ENCODE data around the gene SYS1.

SYS1 gene

DNA sequence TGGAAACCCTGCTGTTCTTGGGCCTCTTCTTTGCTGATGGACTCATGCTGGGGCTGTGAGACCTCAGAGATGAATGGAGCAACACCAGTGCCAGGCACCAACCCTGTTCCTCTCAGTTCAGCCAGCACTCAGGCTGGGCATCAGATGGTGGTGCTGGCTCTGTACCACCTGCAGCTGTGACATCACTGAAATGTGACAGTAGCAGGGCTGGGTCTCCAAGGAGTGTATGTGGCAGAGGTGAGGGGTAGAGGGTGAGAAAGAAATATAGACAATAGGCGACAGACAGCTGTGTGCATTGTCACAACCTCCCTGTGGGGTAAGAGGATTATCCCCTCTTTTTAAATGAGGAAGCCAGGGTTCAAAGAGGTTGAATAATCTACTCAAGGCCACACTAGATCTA is 15.2 kb downstream of the SYS1 start, which contains the start of gene TP53TG5:
TSS of gene TP53TG5 (minus strand) at position 135 of the 400 bp plus-strand sequence. CDS start at position 46, 89 bp downstream.
- no peak for DNase-seq (ENCODE audit: low read depth in 1 of 2, low spot score in 1 of 2)

DNA sequence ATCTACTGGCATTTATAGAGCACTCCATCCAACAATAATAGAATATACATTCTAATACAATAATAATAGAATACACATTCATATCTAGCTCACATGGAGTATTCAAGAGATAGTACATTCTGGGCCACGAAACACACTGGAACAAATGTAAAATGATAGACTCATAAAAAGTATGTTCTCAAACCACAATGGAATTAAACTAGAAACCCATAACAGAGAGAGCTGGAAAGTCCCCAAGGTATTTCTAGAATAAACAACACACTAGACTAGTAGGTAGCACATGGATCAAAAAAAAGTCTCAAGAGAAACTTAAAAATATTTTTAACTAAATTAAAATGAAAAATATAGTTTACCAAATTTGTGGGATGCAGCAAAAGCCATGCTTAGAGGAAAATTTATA is 24.3 kb downstream of the SYS1 start:
- no peak for DNase-seq (ENCODE audit: low read depth in 1 of 2, low spot score in 1 of 2)

DNA sequence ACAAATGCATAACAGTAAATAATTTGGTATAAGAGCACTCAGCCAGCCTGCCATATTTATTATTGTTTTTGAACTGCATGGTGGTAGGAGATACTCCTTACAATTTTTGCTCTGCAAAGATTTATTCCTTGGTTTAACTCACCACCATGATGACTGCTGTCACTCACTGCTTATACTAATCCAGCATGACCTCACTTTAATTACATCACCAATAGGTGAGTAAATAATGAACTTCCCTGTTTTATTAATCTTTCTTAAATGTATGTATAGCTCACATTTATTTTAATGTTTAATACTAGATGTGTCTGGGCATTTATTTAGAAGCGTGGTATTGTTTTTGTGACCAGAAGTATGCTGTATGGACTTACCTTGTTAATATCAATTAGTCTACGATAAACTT is 28.0 kb downstream of the SYS1 start:
- DNase-seq (ENCODE audit: low read depth in 1 of 2, low spot score in 1 of 2), result no peak

- DNase-seq (ENCODE audit: low read depth in 1 of 2, low spot score in 1 of 2), result no peak
Measured at GRCh38 chr20:45391559-45391958, 28.6 kb downstream of the SYS1 start.

DNA sequence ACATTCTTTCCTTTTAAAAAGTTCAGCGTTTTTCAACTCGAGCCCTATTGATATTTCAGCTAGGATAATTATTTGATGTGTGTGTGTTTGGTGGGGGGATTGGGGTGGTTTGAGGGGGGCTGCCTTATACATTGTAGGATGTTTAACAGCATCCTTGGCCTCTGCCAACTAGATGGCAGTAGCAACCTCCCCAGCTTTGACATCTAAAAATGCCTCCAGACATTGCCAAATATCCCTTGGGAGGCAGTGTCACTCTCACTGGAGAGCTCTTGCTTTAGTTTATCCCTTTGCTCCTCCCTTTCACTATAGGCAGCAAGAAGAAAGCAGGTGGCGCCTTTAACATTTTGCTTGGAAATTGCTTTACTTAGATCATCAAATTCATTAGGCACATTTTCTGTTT is 29.8 kb downstream of the SYS1 start:
- no peak for DNase-seq (ENCODE audit: low read depth in 1 of 2, low spot score in 1 of 2)

DNA sequence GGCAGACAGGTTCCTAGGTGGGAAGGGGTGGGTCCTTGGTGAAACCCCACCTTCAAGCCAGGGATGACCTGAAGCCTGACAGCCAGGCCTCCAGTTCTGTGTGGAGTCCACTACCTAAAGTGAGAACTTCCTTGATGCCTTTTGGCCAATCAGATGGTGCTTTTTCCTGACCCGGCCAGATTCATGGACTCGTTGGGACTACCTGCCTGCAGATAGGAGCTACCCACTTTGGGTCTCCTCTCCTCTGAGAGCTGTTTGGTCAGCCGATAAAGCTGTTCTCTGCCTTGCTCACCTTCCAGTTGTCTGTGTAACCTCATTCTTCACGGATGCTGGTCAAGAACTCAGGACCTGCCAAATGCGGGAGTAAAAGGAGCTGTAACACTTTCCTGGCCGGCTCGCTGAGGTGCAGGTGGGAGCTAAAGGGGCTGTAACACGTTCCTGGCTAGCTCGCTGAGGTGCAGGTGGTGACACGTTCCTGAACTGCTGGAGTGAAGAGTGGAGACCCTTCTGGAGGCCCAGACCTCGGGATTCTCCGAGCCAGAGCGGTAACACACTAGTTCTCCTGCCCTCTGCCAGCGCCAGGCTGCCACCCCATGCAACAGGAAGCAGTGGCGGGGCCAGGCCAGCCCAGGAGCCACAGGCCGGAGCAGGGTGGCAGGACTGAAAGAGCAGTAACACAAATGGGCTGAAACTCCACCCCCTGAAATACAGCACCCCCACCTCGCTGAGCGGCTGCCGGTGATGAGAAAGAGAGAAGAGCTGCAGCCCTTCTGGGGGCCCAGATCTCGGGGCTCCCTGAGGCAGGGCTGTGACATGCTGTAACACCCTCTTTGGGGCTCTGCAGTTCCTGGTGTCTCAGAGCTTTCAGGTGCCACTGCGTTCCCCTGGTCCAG is 31.5 kb downstream of the SYS1 start:
- no peak for DNase-seq (ENCODE audit: low read depth in 1 of 2, low spot score in 1 of 2)

GRCh38 chr20:45395114-45395415 is 32.1 kb downstream of the SYS1 start:
- no peak for DNase-seq (ENCODE audit: low read depth in 1 of 2, low spot score in 1 of 2)

DNA sequence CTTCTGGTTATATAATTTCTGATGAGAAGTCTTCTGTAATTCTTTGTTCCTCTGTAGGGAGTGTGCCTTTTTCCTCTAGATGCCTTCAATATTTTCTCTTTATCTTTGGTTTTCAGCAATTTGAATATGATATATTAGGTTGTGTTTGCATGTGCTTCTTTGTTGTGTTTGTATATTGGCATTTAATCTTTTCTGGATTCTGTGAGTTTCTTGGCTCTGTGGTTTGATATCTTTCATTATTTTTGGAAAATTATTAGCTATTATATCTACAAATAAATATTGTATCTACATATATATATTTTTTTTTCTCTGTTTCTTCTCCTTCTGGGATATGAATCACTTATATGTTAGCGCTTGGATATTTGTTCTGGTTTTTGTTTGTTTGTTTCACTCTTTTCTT is 36.1 kb downstream of the SYS1 start:
- DNase-seq (ENCODE audit: low read depth in 1 of 2, low spot score in 1 of 2), result no peak

DNA sequence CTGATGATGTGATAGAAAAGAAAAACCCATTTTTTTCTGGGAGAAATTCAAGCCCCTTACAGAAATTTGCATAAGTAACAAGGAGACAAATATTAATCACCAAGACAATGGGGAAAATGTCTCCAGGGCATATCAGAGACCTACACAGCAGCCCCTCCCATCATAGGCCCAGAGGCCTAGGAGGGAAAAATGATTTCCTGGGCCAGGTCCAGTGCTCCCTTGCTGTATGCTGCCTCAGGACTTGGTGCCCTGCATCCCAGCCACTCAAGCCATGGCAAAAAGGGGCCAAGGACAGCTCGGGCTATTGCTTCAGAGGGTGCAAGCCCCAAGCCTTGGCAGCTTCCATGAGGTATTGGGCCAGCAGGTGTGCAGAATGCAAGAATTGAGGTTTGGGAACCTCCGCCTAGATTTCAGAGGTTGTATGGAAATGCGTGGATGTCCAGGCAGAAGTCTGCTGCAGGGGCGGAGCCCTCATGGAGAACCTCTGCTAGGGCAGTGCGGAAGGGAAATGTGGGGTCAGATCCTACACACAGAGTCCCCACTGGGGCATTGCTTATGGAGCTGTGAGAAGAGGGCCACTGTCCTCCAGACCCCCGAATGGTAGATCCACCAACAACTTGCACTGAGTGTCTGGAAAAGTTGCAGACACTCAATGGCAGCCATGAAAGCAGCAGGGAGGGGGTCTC is 37.5 kb downstream of the SYS1 start:
- DNase-seq (ENCODE audit: low read depth in 1 of 2, low spot score in 1 of 2), result no peak

- no peak for DNase-seq (ENCODE audit: low read depth in 1 of 2, low spot score in 1 of 2)
Measured at GRCh38 chr20:45402946-45403345, 40.0 kb downstream of the SYS1 start.

DNA sequence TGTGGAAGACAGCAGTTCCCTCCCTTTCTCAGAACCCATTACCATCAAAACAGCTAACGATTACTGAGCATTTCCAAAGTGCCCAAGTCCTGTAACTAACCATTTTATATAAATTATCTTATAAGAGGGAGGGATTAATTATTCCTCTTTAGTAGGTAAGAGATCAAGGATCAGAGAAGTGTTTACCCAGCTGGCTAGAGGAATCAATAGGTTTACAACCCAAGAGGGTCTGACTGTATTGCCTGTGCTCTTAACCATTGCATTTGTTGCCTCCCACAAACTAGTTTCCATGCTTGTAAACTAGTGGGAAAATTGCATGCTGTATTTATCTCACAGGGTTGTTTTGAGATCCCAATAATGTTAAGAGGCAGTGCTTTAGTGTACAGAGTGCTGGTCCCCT is 41.5 kb downstream of the SYS1 start:
- no peak for DNase-seq (ENCODE audit: low read depth in 1 of 2, low spot score in 1 of 2)

- DNase-seq (ENCODE audit: low read depth in 1 of 2, low spot score in 1 of 2), result no peak
Measured at GRCh38 chr20:45405571-45406259, 42.8 kb downstream of the SYS1 start.

GRCh38 chr20:45406260-45407066 is 43.5 kb downstream of the SYS1 start:
- peak in 1 of 2 donors; percentile 21 for DNase-seq (ENCODE audit: low read depth in 1 of 2, low spot score in 1 of 2)

- DNase-seq (ENCODE audit: low read depth in 1 of 2, low spot score in 1 of 2), result no peak
Measured at GRCh38 chr20:45407067-45407745, 44.2 kb downstream of the SYS1 start.

GRCh38 chr20:45407783-45408645 is 45.1 kb downstream of the SYS1 start, which contains the start of gene DBNDD2:
DBNDD2 (plus strand) TSS chr20:45408289; CDS start chr20:45408468, 179 bp downstream.
- no peak for DNase-seq (ENCODE audit: low read depth in 1 of 2, low spot score in 1 of 2)

DNA sequence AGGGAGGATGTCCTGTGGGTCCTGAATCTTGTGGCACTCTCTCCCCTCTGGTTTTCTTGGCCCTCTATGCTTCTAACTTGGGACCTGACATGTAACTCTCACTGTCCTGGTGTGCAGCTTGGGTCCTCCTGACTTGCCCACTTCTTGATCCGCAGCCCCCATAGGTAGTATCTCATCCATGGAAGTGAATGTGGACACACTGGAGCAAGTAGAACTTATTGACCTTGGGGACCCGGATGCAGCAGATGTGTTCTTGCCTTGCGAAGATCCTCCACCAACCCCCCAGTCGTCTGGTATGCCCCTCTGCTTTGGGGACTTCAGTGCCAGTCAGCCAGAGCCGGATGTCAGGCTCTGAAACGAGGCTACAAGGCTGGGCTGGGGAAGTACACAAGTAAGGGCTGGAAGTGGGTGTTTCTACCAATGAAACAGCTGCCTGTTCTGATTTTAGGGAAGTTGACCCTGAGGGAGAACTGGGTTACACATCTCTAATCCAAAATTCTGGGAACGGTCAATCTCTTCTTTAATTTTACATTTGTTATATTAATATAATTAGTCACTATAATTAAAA is 45.8 kb downstream of the SYS1 start:
- DNase-seq (ENCODE audit: low read depth in 1 of 2, low spot score in 1 of 2), result no peak

- DNase-seq (ENCODE audit: low read depth in 1 of 2, low spot score in 1 of 2), result no peak
Measured at GRCh38 chr20:45409521-45410272, 46.7 kb downstream of the SYS1 start.

GRCh38 chr20:45410887-45411286 is 47.9 kb downstream of the SYS1 start:
- DNase-seq (ENCODE audit: low read depth in 1 of 2, low spot score in 1 of 2), result no peak
